ENCODE data around the gene MAP3K3. TPM values are rescaled to one million over a fixed set of nuclear protein-coding genes. Genes with fewer than 3 reads are reported as not detected.

MAP3K3 gene
- total RNA-seq, 1 experiment from 2014 or later = 24.3 TPM

GRCh38 chr17:63644846-63645245 is 22.6 kb downstream of the MAP3K3 start:
- H2AFZ ChIP-seq (ENCODE audit: low read length) = no peak overlapping the region
- Mint-ChIP-seq H3K9me3 (no peaks in the 10 kb centered on the region), H3K36me3 (ENCODE audit: insufficient read depth in 1 of 3, low read depth in 3 of 3) (peaks cover 0 to 16% (median 7%) of the 10 kb centered on the region in 3 experiments; a peak in 3 of 7 replicates), H3K27me3 (ENCODE audit: low read depth) (no peaks in the 10 kb centered on the region), H3K4me1 (peaks cover 19 to 22% of the 10 kb centered on the region in 2 experiments), H3K4me3 (no peak overlapping the region), H3K27ac (peak overlapping the region in 1 of 3 experiments; percentile 11; a peak in 2 of 7 replicates)
- no peak overlapping the region for H2BK15ac ChIP-seq (ENCODE audit: low read depth, low read length)
- H2BK5ac ChIP-seq (ENCODE audit: insufficient read length, low read length) = no peak overlapping the region
- no peak overlapping the region for H3K27ac ChIP-seq (ENCODE audit: insufficient read length, low read depth, low read length)
- H3K14ac ChIP-seq (ENCODE audit: insufficient read depth, low read length) = no peak overlapping the region
- no peak overlapping the region for H4K8ac ChIP-seq (replicated peaks; ENCODE audit: insufficient read length, low read depth, low read length)
- H3K9me3 ChIP-seq (ENCODE audit: control insufficient read depth, low read depth, low read length) = no peaks in the 10 kb centered on the region
- no peak overlapping the region for H3K18ac ChIP-seq (ENCODE audit: insufficient read length, low read depth, low read length)
- no peak overlapping the region for H3K4me2 ChIP-seq (ENCODE audit: insufficient read depth, insufficient read length, low read length)
- no peak overlapping the region for H3K56ac ChIP-seq (ENCODE audit: insufficient read length, low read depth, low read length)
- no peak overlapping the region for H2AK5ac ChIP-seq (ENCODE audit: insufficient read length, low read length)
- no peaks in the 10 kb centered on the region for H3K27me3 ChIP-seq (ENCODE audit: insufficient read depth, low read length)
- no peaks in the 10 kb centered on the region for H4K20me1 ChIP-seq (ENCODE audit: control insufficient read depth, insufficient read depth, insufficient read length)
- H2BK12ac ChIP-seq (ENCODE audit: insufficient read length, low read depth, low read length) = no peak overlapping the region
- H3T11ph ChIP-seq (ENCODE audit: low read length) = no peak overlapping the region
- no peak overlapping the region for H2BK120ac ChIP-seq (ENCODE audit: low read depth, low read length, poor library complexity, severe bottlenecking)
- no peak overlapping the region for H3K23ac ChIP-seq (ENCODE audit: insufficient read length, low read depth, low read length)
- H4K5ac ChIP-seq (ENCODE audit: insufficient read length, low read depth, low read length) = no peak overlapping the region
- H3K79me1 ChIP-seq (ENCODE audit: insufficient read depth, low read depth, low read length, poor library complexity, severe bottlenecking) = peaks cover 2% of the 10 kb centered on the region
- H3K9ac ChIP-seq (ENCODE audit: extremely low read depth, insufficient read length, low read length) = no peak overlapping the region
- peaks cover 4% of the 10 kb centered on the region; the same call in 1 of the 2 replicates for H3K4me1 ChIP-seq (ENCODE audit: insufficient read depth, low read length)
- H3K23me2 ChIP-seq (ENCODE audit: insufficient read length, low read depth, low read length, poor library complexity, severe bottlenecking) = no peaks in the 10 kb centered on the region
- TF ChIP-seq, protein P1, sequence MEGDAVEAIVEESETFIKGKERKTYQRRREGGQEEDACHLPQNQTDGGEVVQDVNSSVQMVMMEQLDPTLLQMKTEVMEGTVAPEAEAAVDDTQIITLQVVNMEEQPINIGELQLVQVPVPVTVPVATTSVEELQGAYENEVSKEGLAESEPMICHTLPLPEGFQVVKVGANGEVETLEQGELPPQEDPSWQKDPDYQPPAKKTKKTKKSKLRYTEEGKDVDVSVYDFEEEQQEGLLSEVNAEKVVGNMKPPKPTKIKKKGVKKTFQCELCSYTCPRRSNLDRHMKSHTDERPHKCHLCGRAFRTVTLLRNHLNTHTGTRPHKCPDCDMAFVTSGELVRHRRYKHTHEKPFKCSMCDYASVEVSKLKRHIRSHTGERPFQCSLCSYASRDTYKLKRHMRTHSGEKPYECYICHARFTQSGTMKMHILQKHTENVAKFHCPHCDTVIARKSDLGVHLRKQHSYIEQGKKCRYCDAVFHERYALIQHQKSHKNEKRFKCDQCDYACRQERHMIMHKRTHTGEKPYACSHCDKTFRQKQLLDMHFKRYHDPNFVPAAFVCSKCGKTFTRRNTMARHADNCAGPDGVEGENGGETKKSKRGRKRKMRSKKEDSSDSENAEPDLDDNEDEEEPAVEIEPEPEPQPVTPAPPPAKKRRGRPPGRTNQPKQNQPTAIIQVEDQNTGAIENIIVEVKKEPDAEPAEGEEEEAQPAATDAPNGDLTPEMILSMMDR (conservative IDR thresholded peaks at IDR 0.05) = no peak
- H3K4ac ChIP-seq (ENCODE audit: low read depth, low read length) = no peak overlapping the region
- H3K79me2 ChIP-seq (ENCODE audit: insufficient read depth, low read length) = no peaks in the 10 kb centered on the region
- H4K91ac ChIP-seq (ENCODE audit: insufficient read length, low read depth, low read length) = no peak overlapping the region
- DNase-seq = no peak
- no CpG with 5 or more reads among the region's 7 CpGs for WGBS (ENCODE audit: extremely low coverage, insufficient read length, low lambda C conversion rate)
- no peak overlapping the region for H2BK20ac ChIP-seq (ENCODE audit: low read depth, low read length, poor library complexity, severe bottlenecking)
